Duodenal mucosa (tissue), 2 donors: ENCODE measurements around the gene MSANTD4.

Experiments
- H3K27ac ChIP-seq: one replicate; pipeline ENCODE4 v1.7.0; 2013; ENCODE audit warnings: low read depth, low read length
- H3K27me3 ChIP-seq, 2 donors: one replicate each; pipeline ENCODE4 v1.7.0; 2013; ENCODE audit warnings: low read length in 2 of 2, control low read depth in 1 of 2; ENCODE audit not compliant: insufficient read depth in 2 of 2, control insufficient read depth in 1 of 2
- H3K36me3 ChIP-seq, 2 donors: one replicate each; pipeline ENCODE4 v1.7.0; 2013; ENCODE audit warnings: low read length in 2 of 2, control low read depth in 1 of 2; ENCODE audit not compliant: insufficient read depth in 2 of 2, control insufficient read depth in 1 of 2
- H3K4me1 ChIP-seq, 2 donors: one replicate each; pipeline ENCODE4 v1.7.0; 2013; ENCODE audit warnings: low read length in 2 of 2, control low read depth in 1 of 2; ENCODE audit not compliant: insufficient read depth in 2 of 2, control insufficient read depth in 1 of 2
- H3K4me3 ChIP-seq, 2 donors: one replicate each; pipeline ENCODE4 v1.7.0; 2013; ENCODE audit warnings: low read length in 2 of 2, low read depth in 1 of 2
- H3K9ac ChIP-seq, 2 donors: one replicate each; pipeline ENCODE4 v1.7.0; 2013; ENCODE audit warnings: low read length in 2 of 2, low read depth in 1 of 2
- H3K9me3 ChIP-seq, 2 donors: one replicate each; pipeline ENCODE4 v1.7.0; 2013; ENCODE audit warnings: low read length in 2 of 2, control low read depth in 1 of 2; ENCODE audit not compliant: control insufficient read depth in 1 of 2

Gene MSANTD4

GRCh38 chr11:106047631-106048030, 25.6 kb upstream of the MSANTD4 start:
- Histone ChIP-seq H3K27ac (no peak overlapping the region), H3K4me1 (no peaks in the 10 kb centered on the region), H3K9me3 (no peaks in the 10 kb centered on the region), H3K36me3 (no peaks in the 10 kb centered on the region), H3K4me3 (no peak overlapping the region), H3K9ac (no peak overlapping the region), H3K27me3 (no peaks in the 10 kb centered on the region)

DNA sequence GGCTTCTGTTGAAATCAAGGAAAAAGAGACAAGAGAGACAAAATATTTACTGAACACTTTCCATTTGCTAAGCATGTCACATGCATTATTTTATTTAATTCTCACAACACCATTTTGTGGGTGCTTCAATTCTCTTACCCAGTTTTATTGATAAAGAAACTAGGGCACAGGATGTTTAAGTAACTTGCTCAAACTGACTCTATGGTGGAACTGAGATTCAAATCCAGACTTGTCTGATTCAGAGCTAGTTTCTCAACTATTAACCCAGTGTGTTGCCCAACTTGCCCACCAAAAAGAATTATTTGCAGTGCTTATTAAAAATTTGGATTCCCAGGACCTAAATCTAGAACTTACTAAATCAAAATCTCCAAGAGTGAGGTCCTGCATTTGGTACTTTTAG, 21.5 kb upstream of the MSANTD4 start:
- Histone ChIP-seq H3K36me3 (no peaks in the 10 kb centered on the region), H3K4me3 (no peak overlapping the region), H3K27ac (no peak overlapping the region), H3K9ac (no peak overlapping the region), H3K9me3 (no peaks in the 10 kb centered on the region), H3K27me3 (no peaks in the 10 kb centered on the region), H3K4me1 (no peaks in the 10 kb centered on the region)

DNA sequence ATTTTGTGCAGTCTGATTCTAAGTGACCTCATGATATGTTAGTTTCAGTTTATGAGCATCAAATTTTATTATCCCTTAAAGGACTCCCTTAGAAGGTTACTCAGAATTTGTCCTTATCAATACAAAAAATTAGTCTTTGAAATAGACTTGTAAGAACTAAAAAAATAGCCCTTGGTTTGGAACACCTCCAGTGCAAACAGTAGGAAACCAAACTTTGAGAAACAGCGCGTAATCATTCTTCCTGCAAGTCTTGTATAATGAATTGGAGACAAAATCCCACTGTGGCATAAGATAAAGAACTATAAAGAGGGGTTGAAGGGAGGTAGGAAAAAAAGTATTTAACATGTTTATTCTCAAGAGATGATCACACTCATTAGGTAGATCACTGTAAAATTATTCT, 10.8 kb upstream of the MSANTD4 start:
- Histone ChIP-seq H3K9ac (no peak overlapping the region), H3K27me3 (no peaks in the 10 kb centered on the region), H3K27ac (no peak overlapping the region), H3K4me1 (no peaks in the 10 kb centered on the region), H3K36me3 (no peaks in the 10 kb centered on the region), H3K9me3 (no peaks in the 10 kb centered on the region), H3K4me3 (no peak overlapping the region)

GRCh38 chr11:106031936-106032335, 9.9 kb upstream of the MSANTD4 start:
- no peak overlapping the region for H3K9ac ChIP-seq
- no peaks in the 10 kb centered on the region for H3K4me1 ChIP-seq
- no peaks in the 10 kb centered on the region for H3K27me3 ChIP-seq
- no peak overlapping the region for H3K27ac ChIP-seq
- H3K4me3 ChIP-seq: no peak overlapping the region
- H3K36me3 ChIP-seq: no peaks in the 10 kb centered on the region
- H3K9me3 ChIP-seq: no peaks in the 10 kb centered on the region

GRCh38 chr11:106031202-106031810, 9.3 kb upstream of the MSANTD4 start:
- Histone ChIP-seq H3K9ac (no peak overlapping the region), H3K4me3 (no peak overlapping the region), H3K36me3 (no peaks in the 10 kb centered on the region), H3K27ac (no peak overlapping the region), H3K4me1 (no peaks in the 10 kb centered on the region), H3K9me3 (no peaks in the 10 kb centered on the region), H3K27me3 (no peaks in the 10 kb centered on the region)

GRCh38 chr11:106030609-106031008, 8.6 kb upstream of the MSANTD4 start:
- Histone ChIP-seq H3K36me3 (no peaks in the 10 kb centered on the region), H3K4me1 (no peaks in the 10 kb centered on the region), H3K27me3 (no peaks in the 10 kb centered on the region), H3K9ac (no peak overlapping the region), H3K9me3 (no peaks in the 10 kb centered on the region), H3K4me3 (no peak overlapping the region), H3K27ac (no peak overlapping the region)

GRCh38 chr11:106022795-106023275, 795 bp upstream of the MSANTD4 start:
- Histone ChIP-seq H3K36me3 (no peaks in the 10 kb centered on the region), H3K27me3 (no peaks in the 10 kb centered on the region), H3K9me3 (no peaks in the 10 kb centered on the region), H3K9ac (no peak overlapping the region), H3K4me3 (peak overlapping the region; percentile 79 to 87), H3K4me1 (peaks cover 7 to 17% of the 10 kb centered on the region in 2 donors), H3K27ac (peak overlapping the region; percentile 57)

DNA sequence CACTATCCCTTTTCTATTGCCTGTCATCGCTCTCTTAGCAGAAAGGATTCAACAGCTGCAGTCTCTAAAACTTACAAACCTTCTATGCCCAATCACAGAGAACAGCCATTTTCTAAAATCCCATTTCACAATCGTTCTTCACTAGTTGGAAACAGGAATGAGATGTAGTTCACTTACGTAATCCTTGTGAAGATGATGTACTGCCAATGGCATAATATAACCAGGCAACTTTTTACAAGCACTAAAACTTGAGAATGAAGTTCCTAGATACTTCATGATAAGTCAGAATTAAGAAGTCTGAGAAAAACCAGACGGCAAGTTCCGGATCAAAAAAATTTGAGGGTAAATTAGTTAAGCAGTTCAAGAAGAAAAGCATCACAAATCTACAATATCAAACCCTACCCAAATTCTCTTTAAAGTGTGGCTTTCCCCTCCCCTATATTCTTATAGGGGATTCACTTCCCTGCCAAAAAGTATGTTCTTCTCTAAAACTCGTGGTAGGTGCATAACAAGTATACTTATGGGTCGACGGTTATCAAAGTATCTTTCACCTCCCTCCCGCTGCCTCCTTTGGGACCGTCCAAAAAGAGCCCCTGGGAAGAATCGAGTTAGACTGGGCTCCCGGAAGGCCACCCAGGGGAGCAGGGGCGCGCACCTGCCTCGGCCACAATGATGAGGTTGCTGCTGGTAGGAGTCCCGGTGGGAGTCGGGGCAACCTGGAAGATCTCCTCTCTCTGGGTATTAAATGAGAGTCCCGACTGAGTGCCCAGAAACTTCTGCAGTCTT, 666 bp downstream of the MSANTD4 start:
- H3K36me3 ChIP-seq: no peaks in the 10 kb centered on the region
- H3K9me3 ChIP-seq: no peaks in the 10 kb centered on the region
- H3K9ac ChIP-seq: peak overlapping the region; percentile 61 to 71
- peak overlapping the region; percentile 87 to 92 for H3K4me3 ChIP-seq
- peaks cover 7 to 25% of the 10 kb centered on the region in 2 donors for H3K4me1 ChIP-seq
- H3K27me3 ChIP-seq: no peaks in the 10 kb centered on the region
- H3K27ac ChIP-seq: no peak overlapping the region

- Histone ChIP-seq H3K4me3 (no peak overlapping the region), H3K9ac (no peak overlapping the region), H3K27ac (no peak overlapping the region), H3K4me1 (peaks cover 7 to 27% of the 10 kb centered on the region in 2 donors), H3K36me3 (no peaks in the 10 kb centered on the region), H3K27me3 (no peaks in the 10 kb centered on the region), H3K9me3 (no peaks in the 10 kb centered on the region)
Measured at GRCh38 chr11:106017093-106017492, 4.9 kb downstream of the MSANTD4 start.

DNA sequence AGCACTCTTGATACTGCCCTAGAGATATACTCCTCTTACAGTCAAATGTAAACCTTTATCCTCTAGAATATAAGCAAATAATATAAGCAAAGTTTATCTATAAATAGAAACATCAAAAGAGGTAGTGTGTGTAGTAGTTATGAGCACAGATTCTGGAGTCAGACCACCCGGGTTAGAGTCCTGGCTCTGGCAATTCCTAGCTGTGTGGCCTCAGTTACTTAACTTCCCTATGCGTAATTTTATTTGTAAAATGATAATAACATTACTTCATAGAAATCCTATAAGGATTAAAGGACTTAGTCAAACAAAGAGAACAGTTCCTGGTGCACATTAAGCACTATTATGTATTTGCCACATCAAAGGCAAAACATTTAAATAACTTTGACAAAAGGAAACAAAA, 7.0 kb downstream of the MSANTD4 start:
- H3K4me1 ChIP-seq: peaks cover 0 to 16% of the 10 kb centered on the region in 2 donors
- H3K9me3 ChIP-seq: no peaks in the 10 kb centered on the region
- H3K27ac ChIP-seq: no peak overlapping the region
- H3K9ac ChIP-seq: no peak overlapping the region
- peaks cover 7 to 8% of the 10 kb centered on the region in 2 donors for H3K36me3 ChIP-seq
- no peak overlapping the region for H3K4me3 ChIP-seq
- no peaks in the 10 kb centered on the region for H3K27me3 ChIP-seq
